Ishikawa (cell line): ENCODE data around the gene COL18A1.

Experiments
- CEBPB ChIP-seq: IDR thresholded peaks from 2 replicates; pipeline ENCODE4 v1.6.1; 2012
- CREB1 ChIP-seq: IDR thresholded peaks from 2 replicates; pipeline ENCODE4 v1.6.1; 2012; ENCODE audit warnings: low read depth
- EGR1 ChIP-seq: IDR thresholded peaks from 2 replicates; pipeline ENCODE4 v1.6.1; 2012
- EP300 ChIP-seq: IDR thresholded peaks from 2 replicates; pipeline ENCODE4 v1.6.1; 2012; ENCODE audit warnings: borderline replicate concordance
- FOXM1 ChIP-seq: IDR thresholded peaks from 2 replicates; pipeline ENCODE4 v1.6.1; 2012; ENCODE audit warnings: low read depth, borderline replicate concordance
- MAX ChIP-seq: IDR thresholded peaks from 2 replicates; pipeline ENCODE4 v1.6.1; 2012
- NFIC ChIP-seq: IDR thresholded peaks from 2 replicates; pipeline ENCODE4 v1.6.1; 2012
- RAD21 ChIP-seq: IDR thresholded peaks from 2 replicates; pipeline ENCODE4 v1.6.1; 2012; ENCODE audit warnings: low read depth
- REST ChIP-seq: IDR thresholded peaks from 2 replicates; pipeline ENCODE4 v1.6.1; 2012; ENCODE audit warnings: low read depth, mild to moderate bottlenecking
- TAF1 ChIP-seq: IDR thresholded peaks from 2 replicates; pipeline ENCODE4 v1.6.1; 2012; ENCODE audit warnings: low read depth, mild to moderate bottlenecking
- TCF12 ChIP-seq: IDR thresholded peaks from 2 replicates; pipeline ENCODE4 v1.6.1; 2012; ENCODE audit warnings: low read depth
- USF1 ChIP-seq: IDR thresholded peaks from 2 replicates; pipeline ENCODE4 v1.6.1; 2012
- YY1 ChIP-seq: IDR thresholded peaks from 2 replicates; pipeline ENCODE4 v1.6.1; 2012; ENCODE audit warnings: low read depth
- ZBTB7A ChIP-seq: IDR thresholded peaks from 2 replicates; pipeline ENCODE4 v1.6.1; 2012; ENCODE audit warnings: low read depth

Gene COL18A1

GRCh38 chr21:45421071-45421845 is 16.3 kb downstream of the COL18A1 start:
- TF ChIP-seq MAX (peak; percentile 64), YY1 (no peak), ZBTB7A (peak; percentile 72; the same call in 1 of the 2 replicates), EP300 (no peak), NFIC (peak; percentile 95), USF1 (peak; percentile 77)

GRCh38 chr21:45421846-45422775 is 17.1 kb downstream of the COL18A1 start:
- TF ChIP-seq EGR1 (no peak), ZBTB7A (no peak), EP300 (no peak), RAD21 (no peak), REST (no peak)

- TF ChIP-seq MAX (no peak), YY1 (no peak), TCF12 (no peak), REST (no peak), USF1 (no peak), FOXM1 (no peak), CEBPB (no peak)
Observed at GRCh38 chr21:45423201-45423955, 18.4 kb downstream of the COL18A1 start.

- TF ChIP-seq FOXM1: no peak
- TF ChIP-seq CREB1: no peak
Observed at GRCh38 chr21:45423968-45424853, 19.2 kb downstream of the COL18A1 start.

- TF ChIP-seq RAD21: no peak
- TF ChIP-seq TCF12: no peak
- TF ChIP-seq ZBTB7A: no peak
- no peak for TF ChIP-seq MAX
- no peak for TF ChIP-seq FOXM1
- no peak for TF ChIP-seq NFIC
- no peak for TF ChIP-seq USF1
- no peak for TF ChIP-seq YY1
- TF ChIP-seq REST: no peak
- no peak for TF ChIP-seq TAF1
- TF ChIP-seq EP300: no peak
- no peak for TF ChIP-seq EGR1
Observed at GRCh38 chr21:45424854-45425795, 20.2 kb downstream of the COL18A1 start.
